Left lung (tissue), 10 donors: ENCODE data around the gene SLC36A4. TPM values are rescaled to one million over a fixed set of nuclear protein-coding genes. Genes with fewer than 3 reads are reported as not detected.
"Not testable (repeated sequence)": the region's sequence is repeated elsewhere in the genome, so short reads cannot be mapped to it uniquely, and the experiment has no call there.

Source experiments
- ATAC-seq: fragments of 200-7000 bp; cut with Tn5 transposase; one replicate; pipeline ENCODE4 v1.9.1; 2020; ENCODE audit warnings: moderate library complexity
- DNase-seq, 4 donors: peaks; one replicate each; pipeline ENCODE4 v3.0.0-alpha.2; 2013 to 2020
- H3K27ac ChIP-seq, 2 donors: fragments of 200-600 bp; sonication (generic) in 1 of 2; one replicate each; pipeline versions ENCODE4 v1.5.0 to v1.8.0; 2020 to 2021
- H3K27me3 ChIP-seq, 2 donors: fragments of 200-600 bp; sonication (generic) in 1 of 2; one replicate each; pipeline versions ENCODE4 v1.5.0 to v1.8.0; 2020 to 2021
- H3K36me3 ChIP-seq, 2 donors: fragments of 200-600 bp; sonication (generic) in 1 of 2; one replicate each; pipeline versions ENCODE4 v1.5.0 to v1.8.0; 2020 to 2021
- H3K4me1 ChIP-seq, 2 donors: fragments of 200-600 bp; one replicate each; pipeline ENCODE4 v1.8.0; 2021
- H3K4me3 ChIP-seq, 2 donors: fragments of 200-600 bp; sonication (generic) in 1 of 2; one replicate each; pipeline versions ENCODE4 v1.5.0 to v1.8.0; 2020 to 2021; ENCODE audit warnings: mild to moderate bottlenecking in 1 of 2
- H3K9me3 ChIP-seq, 2 donors: fragments of 200-600 bp; sonication (generic) in 1 of 2; one replicate each; pipeline versions ENCODE4 v1.5.0 to v1.8.0; 2020 to 2021
- intact Hi-C, 2 donors: fragments of 100-400 bp; cut with DNase I; formaldehyde crosslinking; loops; one replicate each; pipeline versions ENCODE4 v1.11.2 to v1.14.2; 2022
- polyA plus RNA-seq, 6 donors: library from polyadenylated mRNA; unstranded; fragments of 120-200 nt; gene quantifications; one replicate each; pipeline ENCODE4 v1.2.1, GENCODE V29; 2013; ENCODE audit not compliant: insufficient read length in 6 of 6
- total RNA-seq, 2 donors: library from RNA; stranded (reverse); fragmentation: NEBNext Ultra II Directional; extraction: Animal tissue kit (Norgen Biotek cat#: 25700); gene quantifications; one replicate each; pipeline ENCODE4 v1.2.1, GENCODE V29; 2021
- TF ChIP-seq, protein P1 (sequence below), 2 donors: fragments of 200-600 bp; sonication (generic) in 1 of 2; IDR thresholded peaks; one replicate each; pipeline versions ENCODE4 v1.5.0 to v1.8.0; 2021; ENCODE audit warnings: antibody characterized with exemption in 2 of 2
- donor health status: DM: no; HTN: yes; CAD: no.
- donor health status: DM: no; HTN: no; CAD: no.

Gene SLC36A4
- total and polyA plus RNA-seq, 8 donors = 10.3 to 29.4 (median 19.0) TPM

DNA sequence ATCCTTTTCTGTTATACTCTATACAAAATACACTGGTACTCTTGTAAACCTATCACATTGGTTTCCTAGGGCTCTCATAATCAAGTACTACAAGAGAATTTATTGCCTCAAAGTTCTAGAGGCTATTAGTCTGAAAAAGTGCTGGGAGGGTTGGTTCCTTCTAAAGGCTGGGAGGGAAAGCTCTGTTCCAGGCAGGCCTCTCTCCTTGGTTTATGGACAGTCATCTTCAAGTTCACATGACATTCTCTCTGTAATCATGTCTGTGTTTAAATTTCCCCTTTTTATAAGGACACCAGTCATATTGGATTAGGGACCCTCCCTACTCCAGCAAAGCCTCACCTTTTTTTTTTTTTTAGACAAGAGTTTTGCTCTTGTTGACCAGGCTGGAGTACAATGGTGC is 9.1 kb downstream of the SLC36A4 start:
- Histone ChIP-seq H3K27ac (no peak overlapping the region), H3K27me3 (no peaks in the 10 kb centered on the region), H3K9me3 (peaks cover 0 to 14% of the 10 kb centered on the region in 2 donors), H3K4me3 (no peak overlapping the region), H3K4me1 (peaks cover 0 to 24% of the 10 kb centered on the region in 2 donors), H3K36me3 (peaks cover 0 to 17% of the 10 kb centered on the region in 2 donors)
- DNase-seq (no peak), ATAC-seq (no peak)
- TF ChIP-seq, protein P1, sequence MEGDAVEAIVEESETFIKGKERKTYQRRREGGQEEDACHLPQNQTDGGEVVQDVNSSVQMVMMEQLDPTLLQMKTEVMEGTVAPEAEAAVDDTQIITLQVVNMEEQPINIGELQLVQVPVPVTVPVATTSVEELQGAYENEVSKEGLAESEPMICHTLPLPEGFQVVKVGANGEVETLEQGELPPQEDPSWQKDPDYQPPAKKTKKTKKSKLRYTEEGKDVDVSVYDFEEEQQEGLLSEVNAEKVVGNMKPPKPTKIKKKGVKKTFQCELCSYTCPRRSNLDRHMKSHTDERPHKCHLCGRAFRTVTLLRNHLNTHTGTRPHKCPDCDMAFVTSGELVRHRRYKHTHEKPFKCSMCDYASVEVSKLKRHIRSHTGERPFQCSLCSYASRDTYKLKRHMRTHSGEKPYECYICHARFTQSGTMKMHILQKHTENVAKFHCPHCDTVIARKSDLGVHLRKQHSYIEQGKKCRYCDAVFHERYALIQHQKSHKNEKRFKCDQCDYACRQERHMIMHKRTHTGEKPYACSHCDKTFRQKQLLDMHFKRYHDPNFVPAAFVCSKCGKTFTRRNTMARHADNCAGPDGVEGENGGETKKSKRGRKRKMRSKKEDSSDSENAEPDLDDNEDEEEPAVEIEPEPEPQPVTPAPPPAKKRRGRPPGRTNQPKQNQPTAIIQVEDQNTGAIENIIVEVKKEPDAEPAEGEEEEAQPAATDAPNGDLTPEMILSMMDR (IDR thresholded peaks at IDR 0.05) = no peak
- intact Hi-C loops = no loop called here

DNA sequence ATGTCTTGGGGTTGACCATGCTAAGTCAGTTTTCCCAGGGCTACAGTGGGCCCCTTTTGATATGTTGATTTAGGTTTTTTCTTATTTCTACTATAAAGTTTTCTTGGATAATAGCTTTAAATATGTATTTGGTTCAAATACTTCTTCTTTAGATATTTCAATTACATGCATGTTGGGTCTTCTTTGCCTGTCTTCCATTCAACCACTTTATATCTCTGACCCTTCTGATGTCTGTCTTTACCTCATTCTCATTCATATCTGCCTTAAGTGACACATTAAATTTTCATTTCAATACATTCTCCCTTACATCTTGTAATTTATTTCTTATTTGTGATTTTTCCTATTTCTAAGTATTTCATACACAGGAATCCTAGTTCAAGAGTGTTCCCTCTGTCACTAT is 10.5 kb downstream of the SLC36A4 start:
- intact Hi-C loops = no loop called here
- H3K27me3 ChIP-seq = no peaks in the 10 kb centered on the region
- TF ChIP-seq, protein P1 (IDR thresholded peaks at IDR 0.05) = no peak

DNA sequence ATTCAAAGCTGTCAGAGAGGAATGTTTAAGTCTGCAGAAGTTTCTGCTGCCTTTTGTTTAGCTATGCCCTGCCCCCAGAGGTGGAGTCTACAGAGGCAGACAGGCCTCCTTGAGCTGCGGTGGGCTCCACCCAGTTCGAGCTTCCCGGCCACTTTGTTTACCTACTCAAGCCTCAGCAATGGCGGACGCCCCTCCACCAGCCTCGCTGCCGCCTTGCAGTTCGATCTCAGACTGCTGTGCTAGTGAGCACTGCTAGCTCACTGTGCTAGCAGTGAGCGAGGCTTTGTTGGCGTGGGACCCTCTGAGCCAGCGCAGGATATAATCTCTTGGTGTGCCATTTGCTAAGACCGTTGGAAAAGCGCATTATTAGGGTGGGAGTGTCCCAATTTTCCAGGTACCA is 19.9 kb downstream of the SLC36A4 start:
- ATAC-seq, H3K4me1 ChIP-seq, H3K27me3 ChIP-seq, intact Hi-C loops, H3K4me3 ChIP-seq, H3K9me3 ChIP-seq, H3K27ac ChIP-seq: not testable (repeated sequence)
- H3K36me3 ChIP-seq = peaks cover 0 to 24% of the 10 kb centered on the region in 2 donors
- peak in 1 of 4 donors; percentile 32 for DNase-seq

More for the DNA sequence above, 10.5 kb downstream of the SLC36A4 start:
- Histone ChIP-seq H3K36me3 (peaks cover 0 to 23% of the 10 kb centered on the region in 2 donors), H3K9me3 (peaks cover 0 to 14% of the 10 kb centered on the region in 2 donors), H3K27ac (no peak overlapping the region), H3K4me1 (peaks cover 0 to 12% of the 10 kb centered on the region in 2 donors), H3K4me3 (no peak overlapping the region)
- no peak for DNase-seq
- no peak for ATAC-seq

DNA sequence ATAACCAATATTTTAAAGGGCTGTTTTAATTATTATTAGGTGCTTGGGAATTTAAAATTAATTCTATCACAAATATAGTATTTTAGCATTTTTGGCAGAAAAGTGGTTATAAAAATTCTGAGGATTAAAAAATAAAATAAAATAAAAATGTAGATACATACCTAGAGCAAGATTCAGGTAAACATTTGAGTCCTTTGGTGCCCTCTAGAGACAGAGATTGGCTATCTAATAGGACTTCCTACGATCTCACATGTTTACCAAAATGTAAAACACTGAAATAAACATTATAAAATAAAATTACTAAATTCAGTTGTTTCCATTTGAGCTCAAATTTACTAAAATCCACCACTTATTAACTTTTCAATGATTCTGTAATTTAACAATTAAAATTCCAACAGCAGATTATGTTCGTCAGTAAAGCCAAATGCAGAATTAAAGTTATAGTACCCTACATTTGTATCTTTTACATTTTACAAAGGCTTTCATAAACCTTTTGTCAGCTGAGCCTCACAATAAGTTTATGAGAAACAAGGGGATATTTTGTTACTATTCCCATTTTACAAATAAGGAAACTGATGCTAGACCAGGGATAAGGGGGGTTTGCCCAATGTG is 27.7 kb downstream of the SLC36A4 start:
- TF ChIP-seq, protein P1 (IDR thresholded peaks at IDR 0.05) = peak in 1 of 2 donors; percentile 17
- Histone ChIP-seq H3K36me3 (peaks cover 0 to 9% of the 10 kb centered on the region in 2 donors), H3K27ac (no peak overlapping the region), H3K4me3 (no peak overlapping the region), H3K9me3 (no peaks in the 10 kb centered on the region), H3K4me1 (no peaks in the 10 kb centered on the region), H3K27me3 (no peaks in the 10 kb centered on the region)
- ATAC-seq = no peak
- DNase-seq = peak in 1 of 4 donors; percentile 24
- intact Hi-C loops = no loop called here

DNA sequence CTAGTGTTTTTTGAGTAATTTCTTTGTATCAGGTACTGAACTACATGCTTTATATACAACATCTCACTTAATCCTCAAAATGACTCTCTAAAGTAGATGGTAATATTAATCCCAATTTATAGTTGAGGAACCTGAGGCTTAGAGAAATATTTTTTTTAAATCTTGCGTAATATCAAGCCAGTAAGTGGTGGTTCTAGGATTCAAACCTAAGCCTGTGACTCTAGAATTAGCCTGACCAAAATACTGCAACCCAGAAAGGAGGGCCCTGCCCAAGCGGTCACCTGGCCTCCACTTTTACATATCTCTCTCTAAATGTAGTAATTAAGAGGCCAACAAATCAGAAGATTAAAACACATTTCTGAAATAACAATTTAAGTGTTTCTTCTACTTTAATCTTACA is 28.6 kb downstream of the SLC36A4 start:
- no peak overlapping the region for H3K27ac ChIP-seq
- no peak overlapping the region for H3K4me3 ChIP-seq
- no peaks in the 10 kb centered on the region for H3K27me3 ChIP-seq
- TF ChIP-seq, protein P1 (IDR thresholded peaks at IDR 0.05) = no peak
- intact Hi-C loops = no loop called here
- DNase-seq (no peak), ATAC-seq (no peak)
- no peaks in the 10 kb centered on the region for H3K4me1 ChIP-seq
- H3K36me3 ChIP-seq = peaks cover 0 to 18% of the 10 kb centered on the region in 2 donors
- H3K9me3 ChIP-seq = no peaks in the 10 kb centered on the region

DNA sequence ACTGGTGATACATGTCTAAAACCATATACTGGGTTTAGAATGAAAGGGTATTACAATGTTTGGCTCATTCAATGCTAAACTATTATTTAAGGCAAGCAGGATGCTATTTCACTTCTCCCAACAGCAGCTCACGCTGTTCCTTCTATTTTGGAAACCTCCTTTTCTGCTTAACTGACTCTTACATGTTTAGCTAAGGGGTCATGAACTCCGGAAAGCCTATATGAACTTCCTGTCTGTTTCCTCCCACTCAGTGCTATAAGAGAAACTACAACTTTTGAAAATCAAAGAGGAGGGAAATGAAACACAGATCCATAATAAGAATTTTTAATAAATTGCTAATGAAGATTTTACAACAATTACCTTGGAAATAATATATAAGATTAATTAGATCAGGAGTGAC is 30.9 kb downstream of the SLC36A4 start:
- Histone ChIP-seq H3K27me3 (no peaks in the 10 kb centered on the region), H3K36me3 (peaks cover 0 to 40% of the 10 kb centered on the region in 2 donors), H3K9me3 (no peaks in the 10 kb centered on the region), H3K27ac (no peak overlapping the region), H3K4me3 (no peak overlapping the region), H3K4me1 (no peaks in the 10 kb centered on the region)
- DNase-seq (no peak), ATAC-seq (peak; percentile 30)
- intact Hi-C loops = no loop called here
- TF ChIP-seq, protein P1 (IDR thresholded peaks at IDR 0.05) = no peak
